Naive thymus-derived CD4-positive, alpha-beta T cell (primary cell): ENCODE results near the gene GDPD4. TPM values are rescaled to one million over a fixed set of nuclear protein-coding genes. Genes with fewer than 3 reads are reported as not detected.
A peak's percentile ranks its signal among the peaks of the same experiment; 100 is the strongest.
"Not testable (repeated sequence)": the region's sequence is repeated elsewhere in the genome, so short reads cannot be mapped to it uniquely, and the experiment has no call there.

Experiments
- ATAC-seq: fragments of 150-1000 bp; cut with Tn5 transposase; 2 replicates; pipeline ENCODE4 v1.10.0; 2021; ENCODE audit warnings: mild to moderate bottlenecking, moderate library complexity
- CTCF ChIA-PET: fragments of 350-600 bp; sonication (Branson Sonifier 250); formaldehyde crosslinking; loops from one replicate; lab custom pipeline; 2021; ENCODE audit warnings: antibody characterized with exemption; lab: Charles Lee
- POLR2A ChIA-PET: fragments of 350-600 bp; sonication (Branson Sonifier 250); formaldehyde crosslinking; loops from one replicate; lab custom pipeline; 2021; ENCODE audit warnings: antibody characterized with exemption, inconsistent platforms; lab: Charles Lee
- DNase-seq, 9 donors: peaks; one replicate each; pipeline versions ENCODE4 v3.0.0 to v3.0.0-alpha.2; 2020 to 2022; ENCODE audit warnings: mixed read lengths in 1 of 9
- H3K27ac ChIP-seq: one replicate; pipeline ENCODE4 v1.7.0; 2013; ENCODE audit warnings: mild to moderate bottlenecking, low read depth, low read length, moderate library complexity
- H3K27me3 ChIP-seq, 2 donors: one replicate each; pipeline ENCODE4 v1.7.0; 2013; ENCODE audit warnings: low read length in 2 of 2, mild to moderate bottlenecking in 2 of 2, moderate library complexity in 2 of 2; ENCODE audit not compliant: control insufficient read depth in 2 of 2, insufficient read depth in 2 of 2
- H3K36me3 ChIP-seq, 3 experiments: 1 replicate in 2 of 3; 2 replicates in 1 of 3; pipeline ENCODE4 v1.7.0; 2013; ENCODE audit warnings: low read length in 3 of 3, mild to moderate bottlenecking in 3 of 3, moderate library complexity in 1 of 3; ENCODE audit not compliant: insufficient read depth in 3 of 3, control insufficient read depth in 2 of 3
- H3K4me1 ChIP-seq, 2 donors: one replicate each; pipeline ENCODE4 v1.7.0; 2013; ENCODE audit warnings: low read length in 2 of 2, mild to moderate bottlenecking in 2 of 2, moderate library complexity in 1 of 2; ENCODE audit not compliant: control insufficient read depth in 2 of 2, insufficient read depth in 2 of 2
- H3K4me3 ChIP-seq: 2 replicates; pipeline ENCODE4 v1.7.0; 2013; ENCODE audit warnings: mild to moderate bottlenecking, low read length
- H3K9me3 ChIP-seq, 3 experiments: 1 replicate in 2 of 3; 2 replicates in 1 of 3; pipeline ENCODE4 v1.7.0; 2013; ENCODE audit warnings: low read length in 3 of 3; ENCODE audit not compliant: control insufficient read depth in 2 of 3
- H3K27ac Mint-ChIP-seq, 9 donors: one replicate each; pipeline ENCODE4 v1.8.0; 2020 to 2022; ENCODE audit warnings: mixed read lengths in 9 of 9, mild to moderate bottlenecking in 8 of 9, moderate library complexity in 5 of 9, inconsistent platforms in 2 of 9
- H3K27me3 Mint-ChIP-seq, 5 donors: one replicate each; pipeline ENCODE4 v1.8.0; 2021 to 2022; ENCODE audit warnings: mixed read lengths in 5 of 5, mild to moderate bottlenecking in 1 of 5
- H3K36me3 Mint-ChIP-seq, 5 donors: one replicate each; pipeline ENCODE4 v1.8.0; 2020 to 2022; ENCODE audit warnings: mixed read lengths in 5 of 5, mild to moderate bottlenecking in 3 of 5, inconsistent platforms in 1 of 5
- H3K4me1 Mint-ChIP-seq, 7 donors: one replicate each; pipeline ENCODE4 v1.8.0; 2020 to 2022; ENCODE audit warnings: mixed read lengths in 7 of 7, mild to moderate bottlenecking in 3 of 7, inconsistent platforms in 1 of 7
- H3K4me3 Mint-ChIP-seq, 10 donors: one replicate each; pipeline ENCODE4 v1.8.0; 2020 to 2022; ENCODE audit warnings: mild to moderate bottlenecking in 10 of 10, mixed read lengths in 10 of 10, moderate library complexity in 6 of 10, inconsistent platforms in 2 of 10
- H3K9me3 Mint-ChIP-seq, 11 donors: one replicate each; pipeline ENCODE4 v1.8.0; 2020 to 2022; ENCODE audit warnings: mixed read lengths in 11 of 11, mild to moderate bottlenecking in 4 of 11, inconsistent platforms in 1 of 11, moderate library complexity in 1 of 11
- intact Hi-C, 2 donors: fragments of 100-400 bp; cut with micrococcal nuclease; formaldehyde crosslinking; loops; one replicate each; pipeline ENCODE4 v1.15.1; 2023
- polyA plus RNA-seq, 2 donors: library from polyadenylated mRNA; unstranded; fragments of 300-500 nt; fragmentation: Illumina TruSeq; gene quantifications; one replicate each; pipeline ENCODE4 v1.2.3, GENCODE V29; 2021
- total RNA-seq, 6 experiments: library from RNA in 5 of 6; stranded (reverse) in 5 of 6; gene quantifications; 1 replicate in 5 of 6; 2 replicates in 1 of 6; pipeline ENCODE4 v1.2.3 and lab custom pipeline; 2021 to 2026

The GDPD4 gene
- total and polyA plus RNA-seq, 7 experiments from 2014 or later, result not detected

DNA sequence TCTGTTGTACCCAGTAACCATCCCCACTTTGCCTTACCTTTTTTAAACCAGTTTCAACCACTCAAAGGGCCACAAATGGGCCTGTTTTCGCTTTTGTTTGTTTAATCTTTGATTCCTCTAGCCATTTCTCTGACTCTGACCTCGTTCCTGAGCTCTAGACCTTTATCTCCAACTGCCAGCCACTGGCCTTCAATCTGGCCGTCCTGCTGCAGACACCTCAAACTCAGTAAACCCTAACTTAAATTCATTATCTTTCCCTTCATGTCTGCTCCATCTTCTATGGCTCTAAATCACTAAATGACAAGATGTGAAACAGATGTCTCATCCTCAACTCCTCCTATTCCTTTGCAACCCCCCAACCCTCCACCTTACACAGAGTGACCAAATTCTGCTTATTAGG, 1.3 kb upstream of the GDPD4 start:
- Mint-ChIP-seq H3K36me3 (no peaks in the 10 kb centered on the region), H3K4me3 (no peak overlapping the region), H3K27ac (no peak overlapping the region), H3K4me1 (no peaks in the 10 kb centered on the region), H3K9me3 (no peaks in the 10 kb centered on the region), H3K27me3 (peaks cover 0 to 2% (median 0%) of the 10 kb centered on the region in 5 donors)
- intact Hi-C loops, result no loop called here
- ATAC-seq (no peak), DNase-seq (no peak)
- POLR2A ChIA-PET, result no interaction called here
- H3K9me3 ChIP-seq, result no peaks in the 10 kb centered on the region
- no peaks in the 10 kb centered on the region for H3K27me3 ChIP-seq
- H3K27ac ChIP-seq, result no peak overlapping the region
- CTCF ChIA-PET, result no interaction called here
- no peaks in the 10 kb centered on the region for H3K36me3 ChIP-seq
- H3K4me3 ChIP-seq, result no peak overlapping the region
- no peaks in the 10 kb centered on the region for H3K4me1 ChIP-seq

DNA sequence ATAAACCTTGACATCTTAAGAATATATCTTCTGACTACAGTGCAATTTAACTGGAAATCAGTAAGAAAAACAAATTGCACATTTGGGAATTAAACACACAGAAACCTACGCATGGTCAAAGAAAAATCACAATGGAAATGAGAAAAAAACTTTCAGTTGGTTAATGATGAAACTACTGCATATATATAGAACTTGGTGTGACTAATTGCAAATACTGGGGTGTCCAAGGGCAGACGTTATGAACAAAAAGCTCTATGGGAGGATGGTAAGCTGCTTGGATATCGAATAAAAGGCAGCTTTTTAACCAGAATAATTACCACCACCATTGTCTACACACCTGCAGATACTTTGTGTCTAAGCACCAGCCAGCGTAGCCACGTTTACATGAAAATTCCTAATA, 791 bp downstream of the GDPD4 start:
- no peak overlapping the region for H3K27ac Mint-ChIP-seq
- H3K4me1 ChIP-seq, result no peaks in the 10 kb centered on the region
- no peaks in the 10 kb centered on the region for H3K36me3 ChIP-seq
- no peaks in the 10 kb centered on the region for H3K4me1 Mint-ChIP-seq
- no peak overlapping the region for H3K4me3 ChIP-seq
- peaks cover 0 to 2% (median 0%) of the 10 kb centered on the region in 5 donors for H3K27me3 Mint-ChIP-seq
- POLR2A ChIA-PET, result no interaction called here
- no peaks in the 10 kb centered on the region for H3K9me3 ChIP-seq
- no peaks in the 10 kb centered on the region for H3K27me3 ChIP-seq
- H3K27ac ChIP-seq, result no peak overlapping the region
- no peak for ATAC-seq
- H3K4me3 Mint-ChIP-seq, result no peak overlapping the region
- no peaks in the 10 kb centered on the region for H3K36me3 Mint-ChIP-seq
- no peak for DNase-seq
- intact Hi-C loops, result no loop called here
- no peaks in the 10 kb centered on the region for H3K9me3 Mint-ChIP-seq
- CTCF ChIA-PET, result no interaction called here

DNA sequence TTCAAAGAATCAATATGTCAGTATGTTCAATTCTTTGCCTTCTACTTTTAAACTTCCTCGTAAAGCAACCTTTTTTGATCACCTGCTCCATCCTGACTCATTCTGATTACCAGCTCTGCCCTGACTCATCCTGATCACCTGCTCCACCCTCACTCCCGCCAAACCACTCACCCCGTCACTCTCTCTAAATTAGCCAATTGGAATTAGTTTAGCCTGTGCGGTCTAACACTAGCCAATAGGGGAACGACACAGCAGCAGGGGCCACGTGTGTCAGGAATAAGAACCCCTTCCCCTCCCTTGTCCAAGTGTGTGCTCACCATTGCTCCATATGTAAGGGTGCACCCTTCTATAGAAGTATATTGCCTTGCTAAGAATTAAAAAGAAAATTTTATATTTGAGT, 1.5 kb downstream of the GDPD4 start:
- H3K36me3 ChIP-seq, H3K9me3 Mint-ChIP-seq, ATAC-seq, H3K27me3 Mint-ChIP-seq, H3K27ac Mint-ChIP-seq, H3K27ac ChIP-seq, H3K27me3 ChIP-seq, H3K4me1 Mint-ChIP-seq, H3K36me3 Mint-ChIP-seq, H3K4me1 ChIP-seq, POLR2A ChIA-PET, DNase-seq, intact Hi-C loops, CTCF ChIA-PET, H3K4me3 Mint-ChIP-seq, H3K4me3 ChIP-seq, H3K9me3 ChIP-seq: not testable (repeated sequence)

DNA sequence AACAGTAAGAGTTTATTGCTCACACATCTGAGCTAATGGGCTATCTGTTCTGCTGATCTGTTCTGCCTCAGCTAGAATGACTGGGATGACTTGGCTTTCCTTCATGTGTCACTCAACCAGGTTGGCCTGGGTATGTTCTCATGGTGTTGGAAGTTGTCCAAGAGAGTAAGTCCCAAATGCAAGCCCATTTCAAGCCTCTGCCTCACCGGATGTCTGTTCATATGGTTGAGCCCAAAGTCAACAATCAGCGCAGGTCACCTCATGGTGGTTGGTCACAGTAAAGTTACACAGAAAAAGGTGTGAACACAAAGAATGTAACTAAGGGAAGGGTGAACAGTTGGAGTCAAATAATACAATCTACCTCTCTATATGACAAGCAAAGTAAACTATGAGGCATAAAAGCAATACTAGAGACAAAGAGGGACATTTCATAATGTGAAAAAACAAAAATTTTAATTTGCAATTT, 1.9 kb downstream of the GDPD4 start:
- Mint-ChIP-seq H3K27ac (peak overlapping the region in 1 of 9 donors; percentile 16), H3K9me3 (no peaks in the 10 kb centered on the region), H3K27me3 (peaks cover 0 to 2% (median 0%) of the 10 kb centered on the region in 5 donors), H3K4me1 (no peaks in the 10 kb centered on the region), H3K36me3 (no peaks in the 10 kb centered on the region), H3K4me3 (no peak overlapping the region)
- H3K4me3 ChIP-seq, result no peak overlapping the region
- H3K4me1 ChIP-seq, result no peaks in the 10 kb centered on the region
- no peaks in the 10 kb centered on the region for H3K27me3 ChIP-seq
- ATAC-seq (no peak), DNase-seq (no peak)
- ChIA-PET CTCF (no interaction called here), POLR2A (no interaction called here)
- no peaks in the 10 kb centered on the region for H3K9me3 ChIP-seq
- no peak overlapping the region for H3K27ac ChIP-seq
- no peaks in the 10 kb centered on the region for H3K36me3 ChIP-seq
- intact Hi-C loops, result no loop called here

DNA sequence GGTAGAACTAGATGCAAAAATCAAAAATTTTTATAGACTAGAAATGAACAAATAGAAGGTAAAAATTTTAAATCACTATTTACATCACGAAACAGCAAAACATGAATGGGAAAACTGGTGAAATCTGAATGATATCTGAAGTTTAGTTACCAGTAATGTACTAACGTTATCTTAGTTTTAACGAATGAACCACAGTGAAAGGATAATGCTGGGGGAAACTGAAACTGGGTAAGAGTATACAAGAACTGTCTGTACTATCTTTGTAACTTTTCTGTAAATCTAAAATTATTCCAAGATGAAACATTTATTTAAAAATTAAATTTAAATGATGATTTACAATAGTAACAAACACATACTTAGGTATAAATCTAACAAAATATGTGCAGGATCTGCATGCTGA, 7.4 kb downstream of the GDPD4 start:
- intact Hi-C loops, result no loop called here
- CTCF ChIA-PET, result no interaction called here
- H3K27me3 Mint-ChIP-seq, result peaks cover 5 to 18% (median 16%) of the 10 kb centered on the region in 5 donors
- H3K27ac ChIP-seq, result no peak overlapping the region
- H3K9me3 Mint-ChIP-seq, result peaks cover 0 to 3% (median 0%) of the 10 kb centered on the region in 11 donors
- ATAC-seq, result no peak
- no peak overlapping the region for H3K27ac Mint-ChIP-seq
- no peaks in the 10 kb centered on the region for H3K4me1 Mint-ChIP-seq
- H3K4me3 ChIP-seq, result no peak overlapping the region
- POLR2A ChIA-PET, result no interaction called here
- no peak for DNase-seq
- H3K9me3 ChIP-seq, result no peaks in the 10 kb centered on the region
- H3K27me3 ChIP-seq, result no peaks in the 10 kb centered on the region
- H3K4me1 ChIP-seq, result no peaks in the 10 kb centered on the region
- no peaks in the 10 kb centered on the region for H3K36me3 Mint-ChIP-seq
- no peak overlapping the region for H3K4me3 Mint-ChIP-seq
- no peaks in the 10 kb centered on the region for H3K36me3 ChIP-seq

DNA sequence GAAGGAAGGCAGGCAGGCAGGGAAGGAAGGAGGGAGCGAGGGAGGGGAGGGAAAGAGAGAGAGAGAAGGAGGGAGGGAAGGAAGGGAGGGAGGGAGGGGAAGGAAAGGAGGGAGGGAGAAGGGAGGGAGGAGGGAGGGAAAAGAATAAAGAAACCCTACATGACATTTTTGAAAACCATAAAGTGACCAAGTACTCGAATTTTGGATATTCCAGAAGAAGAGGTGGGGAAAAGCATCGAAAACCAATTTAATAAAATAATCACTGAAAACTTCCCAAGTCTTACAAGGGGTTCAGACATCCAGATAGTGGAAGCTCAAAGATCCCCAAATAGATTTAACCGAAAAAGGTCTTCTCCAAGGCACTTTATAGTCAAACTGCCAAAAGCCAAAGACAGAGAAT, 11.7 kb downstream of the GDPD4 start:
- no peak for DNase-seq
- ChIA-PET POLR2A (no interaction called here), CTCF (no interaction called here)
- ATAC-seq, result no peak
- intact Hi-C loops, result no loop called here
- H3K4me1 Mint-ChIP-seq, result no peaks in the 10 kb centered on the region
- Histone ChIP-seq H3K4me3 (no peak overlapping the region), H3K4me1 (no peaks in the 10 kb centered on the region), H3K36me3 (no peaks in the 10 kb centered on the region), H3K9me3 (no peaks in the 10 kb centered on the region), H3K27me3 (no peaks in the 10 kb centered on the region), H3K27ac (no peak overlapping the region)
- H3K4me3 Mint-ChIP-seq, result no peak overlapping the region
- peaks cover 0 to 4% (median 0%) of the 10 kb centered on the region in 11 donors for H3K9me3 Mint-ChIP-seq
- H3K27me3 Mint-ChIP-seq, result peaks cover 15 to 38% (median 30%) of the 10 kb centered on the region in 5 donors
- H3K36me3 Mint-ChIP-seq, result no peaks in the 10 kb centered on the region
- H3K27ac Mint-ChIP-seq, result peak overlapping the region in 1 of 9 donors; percentile 33

DNA sequence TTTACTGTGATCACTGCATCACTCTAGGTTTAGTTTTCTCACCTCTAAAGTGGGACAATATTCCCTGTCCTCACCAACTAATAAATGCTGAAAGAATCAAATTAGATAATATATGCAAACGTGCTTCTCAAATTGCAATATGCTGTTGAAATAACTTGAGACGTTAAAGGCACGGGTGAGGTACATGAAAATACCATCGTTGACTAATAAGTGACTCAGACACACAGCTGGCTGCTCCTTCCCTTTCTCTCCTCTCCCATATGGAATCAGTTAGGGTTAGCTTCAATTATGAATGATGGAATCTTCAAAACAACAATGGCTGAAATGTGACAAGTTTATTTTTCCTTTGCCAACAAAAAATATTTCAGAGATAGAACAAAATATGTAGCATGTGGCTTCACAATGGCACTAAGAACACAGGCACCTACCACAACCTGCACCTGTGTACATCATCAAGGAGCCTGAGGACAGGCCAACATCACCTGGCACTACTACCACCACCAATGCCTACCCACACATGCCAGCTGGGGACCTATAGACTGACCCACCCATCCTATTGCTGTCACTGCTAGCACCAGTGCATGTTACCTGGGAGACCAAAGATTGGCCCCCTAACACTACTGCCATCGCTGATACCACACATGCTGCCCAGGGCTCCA, 13.7 kb downstream of the GDPD4 start:
- CTCF ChIA-PET, result no interaction called here
- no peak overlapping the region for H3K4me3 ChIP-seq
- ATAC-seq (no peak), DNase-seq (no peak)
- no peaks in the 10 kb centered on the region for H3K9me3 ChIP-seq
- intact Hi-C loops, result no loop called here
- no peak overlapping the region for H3K27ac ChIP-seq
- H3K4me1 Mint-ChIP-seq, result no peaks in the 10 kb centered on the region
- no peaks in the 10 kb centered on the region for H3K36me3 ChIP-seq
- H3K4me1 ChIP-seq, result no peaks in the 10 kb centered on the region
- no peaks in the 10 kb centered on the region for H3K36me3 Mint-ChIP-seq
- no peaks in the 10 kb centered on the region for H3K27me3 ChIP-seq
- H3K9me3 Mint-ChIP-seq, result peaks cover 0 to 4% (median 0%) of the 10 kb centered on the region in 11 donors
- peaks cover 20 to 47% (median 31%) of the 10 kb centered on the region in 5 donors for H3K27me3 Mint-ChIP-seq
- no peak overlapping the region for H3K27ac Mint-ChIP-seq
- no peak overlapping the region for H3K4me3 Mint-ChIP-seq
- POLR2A ChIA-PET, result no interaction called here
